Measurements from ENCODE around the gene OR5K1.

- TF ChIP-seq CTCF (IDR thresholded peaks at IDR 0.05; ENCODE audit: low read length) (no peak), EZH2 (IDR thresholded peaks at IDR 0.05; ENCODE audit: borderline replicate concordance, low read length) (no peak)
These were observed 8.1 kb upstream of the OR5K1 start for GRCh38 chr3:98454929-98455328.

Measured in OCI-LY1 (cell line).